CD4-positive, alpha-beta T cell treated with Interleukin-4 for 4 hours (primary cell): Measurements from ENCODE around the gene ASL.
"Not testable (repeated sequence)": the region's sequence is repeated elsewhere in the genome, so short reads cannot be mapped to it uniquely, and the experiment has no call there.

Experiments used
- DNase-seq: peaks from one replicate; pipeline ENCODE4 v3.0.0-alpha.2; 2020

ASL gene

DNA sequence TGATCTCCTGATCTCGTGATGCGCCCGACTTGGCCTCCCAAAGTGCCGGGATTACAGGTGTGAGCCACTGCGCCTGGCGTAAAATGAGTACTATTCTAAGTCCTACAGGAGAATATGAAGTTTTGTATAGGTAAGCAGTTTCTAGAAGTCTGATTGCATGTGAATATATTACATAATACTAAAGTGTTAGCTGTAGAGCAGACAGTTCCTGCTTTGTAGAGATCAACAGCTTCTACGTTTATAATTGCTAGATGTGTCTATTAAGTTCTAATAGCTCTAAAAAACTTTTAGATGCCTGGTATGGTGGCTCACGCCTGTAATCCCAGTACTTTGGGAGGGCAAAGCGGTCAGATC is 47.5 kb downstream of the ASL start:
- no peak for DNase-seq

DNA sequence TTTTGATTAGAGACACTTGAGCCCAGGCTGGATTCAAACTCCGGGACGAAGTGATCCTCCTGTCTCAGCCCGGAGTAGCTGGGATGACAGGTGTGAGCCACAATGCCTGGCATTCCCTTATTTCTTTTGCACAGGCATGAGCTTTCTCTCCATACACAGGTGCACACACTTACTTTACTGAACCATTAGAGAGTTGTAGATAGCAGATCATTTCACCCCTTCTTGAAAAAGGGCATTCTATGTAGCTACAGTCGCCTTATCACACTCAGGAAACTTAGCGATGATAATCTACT is 48.9 kb downstream of the ASL start:
- not testable (repeated sequence) for DNase-seq

DNA sequence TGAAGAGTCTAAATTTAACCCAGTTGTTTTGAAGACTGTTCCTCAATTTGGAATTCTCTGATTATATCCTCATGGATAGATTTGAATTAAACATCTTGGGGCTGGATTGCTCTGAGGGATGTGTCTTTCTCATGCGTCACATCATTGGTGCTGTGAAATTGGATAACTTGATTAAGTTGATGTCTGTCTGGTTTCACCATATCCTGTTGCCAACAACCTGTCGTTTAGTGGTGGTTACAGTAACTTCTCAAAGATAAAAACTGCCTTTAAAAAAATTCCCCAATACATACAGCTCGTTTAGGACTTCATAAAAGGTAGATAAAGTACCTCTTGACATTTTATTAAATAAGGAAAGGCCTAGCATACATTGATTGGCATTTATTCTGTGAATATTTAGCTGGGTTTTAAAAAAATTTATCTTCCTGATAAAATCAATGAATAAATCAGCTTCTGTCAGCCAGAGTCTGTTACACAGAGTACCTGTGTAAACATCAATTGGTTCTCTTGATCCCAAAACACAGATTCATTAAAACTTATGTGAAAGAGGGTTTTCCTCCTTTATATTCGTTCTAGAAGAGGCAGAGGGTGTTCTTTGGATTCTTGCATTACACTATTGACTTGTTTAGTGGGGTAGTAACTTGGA is 49.6 kb downstream of the ASL start:
- no peak for DNase-seq

DNA sequence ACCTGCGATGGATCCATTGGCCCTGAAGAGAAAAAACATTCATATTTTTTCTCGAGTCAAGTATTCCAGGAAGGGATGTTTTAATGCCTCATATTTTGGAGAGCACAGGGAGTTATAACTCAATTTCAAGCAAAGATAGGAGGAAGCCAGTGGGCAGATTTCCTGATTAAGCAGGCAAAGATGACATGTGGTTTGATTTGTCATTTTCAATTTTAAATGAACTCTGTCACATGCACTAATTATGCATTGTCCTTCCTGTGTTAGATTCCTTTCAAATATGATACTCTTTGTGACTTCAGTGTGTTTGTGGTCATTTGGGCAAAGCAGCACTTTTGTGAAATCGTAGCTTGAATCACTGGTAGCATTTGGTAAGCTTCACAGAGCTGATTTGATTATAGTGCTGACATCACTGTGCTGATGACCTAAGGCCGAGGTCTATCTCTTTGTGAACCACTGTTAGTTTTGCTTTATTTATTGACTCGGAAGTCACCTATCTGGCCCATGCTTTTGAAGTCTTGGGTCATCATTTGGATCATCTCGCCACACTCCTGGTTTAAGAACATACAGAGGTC is 50.2 kb downstream of the ASL start:
- peak; percentile 10 for DNase-seq

DNA sequence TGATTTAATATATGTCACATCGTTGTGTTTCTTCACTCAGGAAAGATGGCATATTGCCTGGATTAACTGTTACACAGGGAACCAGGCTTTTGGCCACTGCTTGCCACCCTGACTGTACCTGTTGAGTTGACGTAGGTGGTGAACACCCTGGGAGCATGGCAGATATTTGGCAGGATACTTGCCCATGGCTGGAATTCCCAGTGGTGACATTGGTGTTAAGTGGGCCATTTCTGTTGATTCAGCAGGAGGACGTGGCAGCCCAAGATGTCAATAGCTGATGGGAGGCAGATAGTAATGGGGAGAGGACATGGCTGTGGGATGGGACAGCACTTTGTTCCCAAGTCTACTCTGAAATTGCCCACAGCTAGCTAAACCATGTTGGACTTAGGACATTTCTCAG is 51.6 kb downstream of the ASL start:
- DNase-seq: not testable (repeated sequence)

DNA sequence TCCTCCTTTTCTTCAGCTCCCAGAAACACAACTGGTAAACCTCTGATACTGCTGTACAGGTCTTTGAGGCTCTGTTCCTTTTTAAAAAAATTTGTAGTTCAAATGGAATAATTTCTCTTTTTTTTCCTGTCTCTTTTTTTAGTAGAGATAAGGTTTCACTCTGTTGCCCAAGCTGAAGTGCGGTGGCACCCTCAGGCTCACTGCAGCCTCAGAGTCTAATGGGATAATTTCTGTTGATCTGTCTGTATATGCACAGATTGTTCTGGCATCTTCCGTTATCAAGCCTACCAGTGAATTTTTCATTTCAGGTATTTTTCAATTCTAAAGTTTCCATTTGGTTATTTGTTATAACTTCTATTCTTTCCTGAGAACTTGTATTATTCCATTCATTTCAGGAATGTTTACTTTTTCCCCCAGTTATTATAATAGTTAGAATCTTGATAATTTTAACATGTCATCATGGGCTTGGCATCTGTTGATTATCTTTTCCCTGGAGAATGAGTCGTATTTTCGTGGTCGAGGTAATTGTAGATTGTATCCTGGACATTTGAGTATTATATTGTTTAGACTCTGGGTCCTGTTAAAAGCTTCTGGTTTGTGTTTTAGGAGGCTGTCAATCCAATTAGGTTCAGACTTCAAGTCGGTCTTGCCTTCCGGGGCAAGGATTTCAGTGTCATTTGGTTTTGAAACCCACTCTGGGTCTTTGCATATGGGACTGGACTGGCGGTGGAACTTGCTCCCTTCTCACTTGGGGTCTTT is 63.6 kb downstream of the ASL start:
- DNase-seq: no peak

DNA sequence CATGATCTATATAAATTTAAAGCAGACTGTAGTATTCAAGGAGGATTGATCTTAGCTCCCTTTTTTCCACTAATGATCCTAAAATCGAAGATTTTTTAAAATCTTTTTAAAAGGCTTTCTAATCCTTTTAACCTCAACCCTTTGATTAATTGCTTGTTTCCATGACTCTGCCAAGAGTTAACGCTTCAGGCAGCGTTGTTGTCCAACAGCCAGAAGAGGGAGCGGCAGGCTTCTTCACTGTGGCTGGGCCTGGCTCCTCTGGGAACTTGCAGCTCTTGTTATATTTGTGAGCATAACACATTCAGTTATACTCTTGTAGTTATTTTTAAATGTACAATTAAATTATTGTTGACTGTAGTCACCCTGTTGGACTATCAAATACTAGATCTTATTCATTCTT is 65.3 kb downstream of the ASL start:
- no peak for DNase-seq

DNA sequence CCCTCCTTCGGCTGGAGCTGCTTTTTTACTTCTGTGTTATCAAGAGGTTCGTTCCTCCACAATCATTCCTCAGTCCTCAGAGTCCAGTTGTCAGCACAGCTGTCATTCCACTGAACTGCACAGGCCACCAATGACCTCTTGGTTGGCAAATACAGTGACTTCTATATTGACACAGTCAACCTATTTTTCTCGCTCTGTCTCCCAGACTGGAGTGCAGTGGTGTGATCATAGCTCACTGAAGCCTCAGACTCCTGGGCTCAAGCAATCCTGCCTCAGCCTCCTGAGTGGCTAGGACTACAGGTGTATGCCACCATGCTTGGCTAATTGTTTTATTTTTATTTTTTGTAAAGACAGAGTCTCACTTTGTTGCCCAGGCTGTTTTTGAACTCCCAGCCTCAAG is 66.7 kb downstream of the ASL start:
- no peak for DNase-seq

DNA sequence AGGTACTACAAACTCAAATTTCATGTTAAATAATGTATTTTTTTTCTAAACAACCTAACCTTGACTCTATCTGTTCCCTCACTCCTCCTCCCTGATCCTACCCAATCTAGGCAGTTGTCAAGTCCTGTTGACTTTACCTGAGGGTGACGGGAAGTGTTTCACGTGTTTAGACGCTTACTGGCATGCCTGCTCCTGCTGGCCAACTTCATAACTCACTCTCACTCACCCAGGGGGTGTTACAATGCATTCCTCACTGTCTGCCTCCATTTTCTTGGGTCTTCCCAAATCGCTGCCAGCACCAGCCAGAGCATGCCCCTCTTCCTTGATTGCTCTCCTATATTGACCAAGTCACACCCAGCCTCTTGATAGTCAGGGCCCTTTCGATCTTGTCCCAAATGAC is 67.4 kb downstream of the ASL start:
- DNase-seq: no peak
